Liver (tissue), 9 donors: ENCODE measurements around the gene NEBL. TPM values are rescaled to one million over a fixed set of nuclear protein-coding genes. Genes with fewer than 3 reads are reported as not detected.

Experiments
- DNase-seq: peaks from one replicate; pipeline ENCODE4 v3.0.0-alpha.2; 2017; ENCODE audit warnings: low spot score
- H3K27ac ChIP-seq, 2 donors: one replicate each; pipeline ENCODE4 v1.7.0; 2013; ENCODE audit warnings: inconsistent platforms in 2 of 2, low read length in 2 of 2, control low read depth in 1 of 2, low read depth in 1 of 2, mild to moderate bottlenecking in 1 of 2
- H3K27me3 ChIP-seq, 4 donors: one replicate each; pipeline versions ENCODE4 v1.6.1 to v1.7.0; 2013; ENCODE audit warnings: low read length in 3 of 4, inconsistent platforms in 1 of 4, mild to moderate bottlenecking in 1 of 4, moderate library complexity in 1 of 4; ENCODE audit not compliant: control insufficient read depth in 4 of 4, insufficient read depth in 4 of 4
- H3K36me3 ChIP-seq, 4 donors: one replicate each; pipeline versions ENCODE4 v1.6.1 to v1.7.0; 2013; ENCODE audit warnings: low read length in 3 of 4, mild to moderate bottlenecking in 3 of 4, low read depth in 1 of 4, moderate library complexity in 1 of 4; ENCODE audit not compliant: control insufficient read depth in 4 of 4, insufficient read depth in 3 of 4
- H3K4me1 ChIP-seq, 4 donors: one replicate each; pipeline versions ENCODE4 v1.6.1 to v1.7.0; 2013; ENCODE audit warnings: low read length in 3 of 4, mild to moderate bottlenecking in 3 of 4, moderate library complexity in 1 of 4; ENCODE audit not compliant: control insufficient read depth in 4 of 4, insufficient read depth in 4 of 4
- H3K4me3 ChIP-seq, 3 donors: one replicate each; pipeline versions ENCODE4 v1.6.1 to v1.7.0; 2013; ENCODE audit warnings: low read length in 3 of 3, control low read depth in 1 of 3, low read depth in 1 of 3, mild to moderate bottlenecking in 1 of 3
- H3K9ac ChIP-seq, 2 donors: one replicate each; pipeline ENCODE4 v1.7.0; 2013; ENCODE audit warnings: low read length in 2 of 2, mild to moderate bottlenecking in 2 of 2, moderate library complexity in 2 of 2, control low read depth in 1 of 2, low read depth in 1 of 2
- H3K9me3 ChIP-seq, 4 donors: one replicate each; pipeline versions ENCODE4 v1.6.1 to v1.7.0; 2013; ENCODE audit warnings: low read length in 3 of 4; ENCODE audit not compliant: control insufficient read depth in 4 of 4
- CTCF ChIP-seq: fragments of 150-350 bp; IDR thresholded peaks from 2 replicates; pipeline ENCODE4 v1.5.1; 2017; ENCODE audit warnings: improper control_type of control experiment, low read depth, low read length; ENCODE audit not compliant: missing input control
- EGR1 ChIP-seq, 2 donors: IDR thresholded peaks; 2 replicates each; pipeline ENCODE4 v1.6.1; 2016 to 2018; ENCODE audit warnings: antibody characterized with exemption in 2 of 2, low read depth in 2 of 2
- FOXA1 ChIP-seq: IDR thresholded peaks from 2 replicates; pipeline ENCODE4 v1.6.1; 2016; ENCODE audit warnings: antibody characterized with exemption
- FOXA2 ChIP-seq: IDR thresholded peaks from 2 replicates; pipeline ENCODE4 v1.6.1; 2016; ENCODE audit warnings: antibody characterized with exemption
- GABPA ChIP-seq, 2 donors: IDR thresholded peaks in 1 of 2; conservative IDR thresholded peaks in 1 of 2; 2 replicates each; pipeline ENCODE4 v1.6.1; 2016; ENCODE audit warnings: antibody characterized with exemption in 2 of 2, mild to moderate bottlenecking in 1 of 2, moderate library complexity in 1 of 2
- HNF4A ChIP-seq, 2 donors: conservative IDR thresholded peaks; 2 replicates each; pipeline ENCODE4 v1.6.1; 2016; ENCODE audit warnings: antibody characterized with exemption in 2 of 2, mild to moderate bottlenecking in 2 of 2
- HNF4G ChIP-seq: IDR thresholded peaks from 2 replicates; pipeline ENCODE4 v1.6.1; 2016; ENCODE audit warnings: antibody characterized with exemption
- JUND ChIP-seq, 2 donors: IDR thresholded peaks; 2 replicates each; pipeline ENCODE4 v1.6.1; 2016; ENCODE audit warnings: antibody characterized with exemption in 2 of 2
- NR2F2 ChIP-seq: IDR thresholded peaks from 2 replicates; pipeline ENCODE4 v1.6.1; 2016; ENCODE audit warnings: antibody characterized with exemption
- SP1 ChIP-seq: IDR thresholded peaks from 2 replicates; pipeline ENCODE4 v1.6.1; 2018; ENCODE audit warnings: antibody characterized with exemption, mild to moderate bottlenecking
- TAF1 ChIP-seq: conservative IDR thresholded peaks from 2 replicates; pipeline ENCODE4 v1.6.1; 2016; ENCODE audit warnings: antibody characterized with exemption, mild to moderate bottlenecking
- YY1 ChIP-seq: IDR thresholded peaks from 2 replicates; pipeline ENCODE4 v1.6.1; 2016; ENCODE audit warnings: antibody characterized with exemption, mild to moderate bottlenecking
- WGBS: extraction: QIAGEN DNeasy Blood & Tissue Kit; methylation state at CpG from one replicate; pipeline ENCODE4 v1.1.7; 2013; 5-methylcytosine and 5-hydroxymethylcytosine counted together
- polyA plus RNA-seq, 2 donors: library from polyadenylated mRNA; stranded (reverse) in 1 of 2; unstranded in 1 of 2; fragments of 200-250 nt in 1 of 2; fragments of >200 nt in 1 of 2; fragmentation: Nextera tagmentation in 1 of 2; extraction: Ambion mirVana in 1 of 2; gene quantifications; one replicate each; pipeline versions ENCODE4 v1.2.1 to v1.2.3, GENCODE V29; 2013 to 2015
- total RNA-seq, 2 donors: library from RNA; depleted of rRNA; stranded (reverse); fragments of >200 nt; gene quantifications; one replicate each; pipeline ENCODE4 v1.2.3, GENCODE V29; 2014
- TF ChIP-seq, protein P1 (sequence below): IDR thresholded peaks from 2 replicates; pipeline ENCODE4 v1.6.1; 2016; ENCODE audit warnings: antibody characterized with exemption
- TF ChIP-seq, protein P2 (sequence below): IDR thresholded peaks from 2 replicates; pipeline ENCODE4 v1.6.1; 2016; ENCODE audit warnings: antibody characterized with exemption
- TF ChIP-seq, protein P3 (sequence below): IDR thresholded peaks from 2 replicates; pipeline ENCODE4 v1.6.1; 2016; ENCODE audit warnings: antibody characterized with exemption, mild to moderate bottlenecking
- donor health status: healthy.
- donor health status: healthy.
- donor health status: healthy.
- donor health status: healthy.
- donor health status: healthy.

Gene NEBL
- total and polyA plus RNA-seq, 4 donors, result 0.22 to 1.8 (median 0.81) TPM

- WGBS, result 96% methylated on average over 2 of the region's 2 CpGs
These were observed 55.7 kb downstream of the NEBL start for GRCh38 chr10:20841419-20841818.

DNA sequence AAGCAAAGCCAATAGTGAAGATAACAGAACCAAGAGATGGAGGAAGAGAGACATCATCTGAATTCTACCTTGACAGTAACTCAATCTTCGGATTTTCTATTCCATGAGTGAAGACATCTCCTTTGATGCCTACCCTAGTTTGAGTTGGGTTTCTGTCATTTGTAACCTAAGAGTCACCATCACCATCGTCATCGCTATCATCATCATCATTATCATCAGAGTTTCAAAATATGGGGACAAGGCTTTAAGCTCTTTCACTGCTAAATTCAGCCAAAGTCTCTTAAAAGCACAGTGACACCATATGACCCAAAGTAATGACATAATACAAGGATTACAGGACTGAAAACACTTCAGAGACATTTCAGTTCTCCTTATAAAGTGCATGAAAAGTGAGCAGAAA lies 57.2 kb downstream of the NEBL start:
- Histone ChIP-seq H3K27ac (no peak overlapping the region), H3K9ac (no peak overlapping the region), H3K9me3 (no peaks in the 10 kb centered on the region), H3K4me1 (no peaks in the 10 kb centered on the region), H3K4me3 (no peak overlapping the region), H3K27me3 (no peaks in the 10 kb centered on the region), H3K36me3 (peaks cover 0 to 18% (median 3%) of the 10 kb centered on the region in 4 donors)
- TF ChIP-seq EGR1 (IDR thresholded peaks at IDR 0.05; ENCODE audit: low read depth in 2 of 2) (no peak), FOXA1 (no peak), GABPA (IDR thresholded peaks at IDR 0.05 in 1 of 2, conservative IDR thresholded peaks at IDR 0.05 in 1 of 2) (no peak), HNF4G (no peak), YY1 (no peak), HNF4A (conservative IDR thresholded peaks at IDR 0.05) (no peak), TAF1 (no peak), FOXA2 (no peak), NR2F2 (no peak), JUND (IDR thresholded peaks at IDR 0.05) (no peak)
- TF ChIP-seq, protein P1, sequence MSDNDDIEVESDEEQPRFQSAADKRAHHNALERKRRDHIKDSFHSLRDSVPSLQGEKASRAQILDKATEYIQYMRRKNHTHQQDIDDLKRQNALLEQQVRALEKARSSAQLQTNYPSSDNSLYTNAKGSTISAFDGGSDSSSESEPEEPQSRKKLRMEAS, result no peak
- TF ChIP-seq, protein P2, sequence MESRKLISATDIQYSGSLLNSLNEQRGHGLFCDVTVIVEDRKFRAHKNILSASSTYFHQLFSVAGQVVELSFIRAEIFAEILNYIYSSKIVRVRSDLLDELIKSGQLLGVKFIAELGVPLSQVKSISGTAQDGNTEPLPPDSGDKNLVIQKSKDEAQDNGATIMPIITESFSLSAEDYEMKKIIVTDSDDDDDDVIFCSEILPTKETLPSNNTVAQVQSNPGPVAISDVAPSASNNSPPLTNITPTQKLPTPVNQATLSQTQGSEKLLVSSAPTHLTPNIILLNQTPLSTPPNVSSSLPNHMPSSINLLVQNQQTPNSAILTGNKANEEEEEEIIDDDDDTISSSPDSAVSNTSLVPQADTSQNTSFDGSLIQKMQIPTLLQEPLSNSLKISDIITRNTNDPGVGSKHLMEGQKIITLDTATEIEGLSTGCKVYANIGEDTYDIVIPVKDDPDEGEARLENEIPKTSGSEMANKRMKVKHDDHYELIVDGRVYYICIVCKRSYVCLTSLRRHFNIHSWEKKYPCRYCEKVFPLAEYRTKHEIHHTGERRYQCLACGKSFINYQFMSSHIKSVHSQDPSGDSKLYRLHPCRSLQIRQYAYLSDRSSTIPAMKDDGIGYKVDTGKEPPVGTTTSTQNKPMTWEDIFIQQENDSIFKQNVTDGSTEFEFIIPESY, result no peak
- no peak for DNase-seq
- WGBS, result 95% methylated on average over 3 of the region's 3 CpGs

More at GRCh38 chr10:20841419-20841818, 55.7 kb downstream of the NEBL start:
- Histone ChIP-seq H3K36me3 (peaks cover 0 to 11% (median 1%) of the 10 kb centered on the region in 4 donors), H3K9me3 (no peaks in the 10 kb centered on the region), H3K4me3 (no peak overlapping the region), H3K27ac (no peak overlapping the region), H3K9ac (no peak overlapping the region), H3K27me3 (no peaks in the 10 kb centered on the region), H3K4me1 (no peaks in the 10 kb centered on the region)
- no peak for DNase-seq
- TF ChIP-seq TAF1 (no peak), CTCF (no peak), NR2F2 (no peak), YY1 (no peak), SP1 (no peak), HNF4G (no peak), HNF4A (conservative IDR thresholded peaks at IDR 0.05) (no peak)
- TF ChIP-seq, protein P1, result no peak
- TF ChIP-seq, protein P3, sequence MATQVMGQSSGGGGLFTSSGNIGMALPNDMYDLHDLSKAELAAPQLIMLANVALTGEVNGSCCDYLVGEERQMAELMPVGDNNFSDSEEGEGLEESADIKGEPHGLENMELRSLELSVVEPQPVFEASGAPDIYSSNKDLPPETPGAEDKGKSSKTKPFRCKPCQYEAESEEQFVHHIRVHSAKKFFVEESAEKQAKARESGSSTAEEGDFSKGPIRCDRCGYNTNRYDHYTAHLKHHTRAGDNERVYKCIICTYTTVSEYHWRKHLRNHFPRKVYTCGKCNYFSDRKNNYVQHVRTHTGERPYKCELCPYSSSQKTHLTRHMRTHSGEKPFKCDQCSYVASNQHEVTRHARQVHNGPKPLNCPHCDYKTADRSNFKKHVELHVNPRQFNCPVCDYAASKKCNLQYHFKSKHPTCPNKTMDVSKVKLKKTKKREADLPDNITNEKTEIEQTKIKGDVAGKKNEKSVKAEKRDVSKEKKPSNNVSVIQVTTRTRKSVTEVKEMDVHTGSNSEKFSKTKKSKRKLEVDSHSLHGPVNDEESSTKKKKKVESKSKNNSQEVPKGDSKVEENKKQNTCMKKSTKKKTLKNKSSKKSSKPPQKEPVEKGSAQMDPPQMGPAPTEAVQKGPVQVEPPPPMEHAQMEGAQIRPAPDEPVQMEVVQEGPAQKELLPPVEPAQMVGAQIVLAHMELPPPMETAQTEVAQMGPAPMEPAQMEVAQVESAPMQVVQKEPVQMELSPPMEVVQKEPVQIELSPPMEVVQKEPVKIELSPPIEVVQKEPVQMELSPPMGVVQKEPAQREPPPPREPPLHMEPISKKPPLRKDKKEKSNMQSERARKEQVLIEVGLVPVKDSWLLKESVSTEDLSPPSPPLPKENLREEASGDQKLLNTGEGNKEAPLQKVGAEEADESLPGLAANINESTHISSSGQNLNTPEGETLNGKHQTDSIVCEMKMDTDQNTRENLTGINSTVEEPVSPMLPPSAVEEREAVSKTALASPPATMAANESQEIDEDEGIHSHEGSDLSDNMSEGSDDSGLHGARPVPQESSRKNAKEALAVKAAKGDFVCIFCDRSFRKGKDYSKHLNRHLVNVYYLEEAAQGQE, result no peak
- TF ChIP-seq, protein P2, result no peak
